Activated gamma-delta T cell treated with anti-CD3 and anti-CD28 coated beads, Interleukin-2, amount 50 U/mL, for 16 hours (primary cell): Measurements from ENCODE around the gene DVL1.
"Not testable (repeated sequence)": the region's sequence is repeated elsewhere in the genome, so short reads cannot be mapped to it uniquely, and the experiment has no call there.

Experiments
- DNase-seq: peaks from one replicate; pipeline ENCODE4 v3.0.0-alpha.2; 2020; ENCODE audit warnings: low read depth

DVL1 gene

GRCh38 chr1:1373051-1373814 is 24.0 kb upstream of the DVL1 start:
- DNase-seq = no peak

- peak; percentile 76 for DNase-seq
Observed at GRCh38 chr1:1371746-1372711, 22.8 kb upstream of the DVL1 start.

GRCh38 chr1:1371364-1371745 is 22.1 kb upstream of the DVL1 start:
- peak; percentile 46 for DNase-seq

GRCh38 chr1:1370771-1371300 is 21.6 kb upstream of the DVL1 start:
- DNase-seq = no peak

- not testable (repeated sequence) for DNase-seq
Observed at GRCh38 chr1:1370094-1370493, 20.9 kb upstream of the DVL1 start.

- DNase-seq = no peak
Observed at GRCh38 chr1:1367315-1367714, 18.1 kb upstream of the DVL1 start.

- DNase-seq = no peak
Observed at GRCh38 chr1:1366699-1367066, 17.5 kb upstream of the DVL1 start.

GRCh38 chr1:1365875-1366698 is 16.9 kb upstream of the DVL1 start:
- DNase-seq = no peak

- DNase-seq = no peak
Observed at GRCh38 chr1:1364266-1364665, 15.0 kb upstream of the DVL1 start.

- DNase-seq = no peak
Observed at GRCh38 chr1:1361982-1362423, 12.8 kb upstream of the DVL1 start.

- DNase-seq = no peak
Observed at GRCh38 chr1:1361233-1361981, 12.2 kb upstream of the DVL1 start.

GRCh38 chr1:1360506-1361169 is 11.4 kb upstream of the DVL1 start:
- no peak for DNase-seq

- no peak for DNase-seq
Observed at GRCh38 chr1:1359664-1360468, 10.6 kb upstream of the DVL1 start.

- no peak for DNase-seq
Observed at GRCh38 chr1:1359308-1359663, 10.1 kb upstream of the DVL1 start.

GRCh38 chr1:1358433-1359271 is 9.4 kb upstream of the DVL1 start, which contains the start of gene MXRA8:
Gene MXRA8 (minus strand): TSS chr1:1358555. CDS start chr1:1358504, 51 bp downstream.
- no peak for DNase-seq

GRCh38 chr1:1357871-1358432 is 8.7 kb upstream of the DVL1 start:
- no peak for DNase-seq

GRCh38 chr1:1356796-1357401 is 7.7 kb upstream of the DVL1 start:
- no peak for DNase-seq

- DNase-seq = no peak
Observed at GRCh38 chr1:1356166-1356795, 7.1 kb upstream of the DVL1 start.
